Breast epithelium (tissue), 4 donors: Measurements from ENCODE around the gene OR6S1. TPM values are rescaled to one million over a fixed set of nuclear protein-coding genes. Genes with fewer than 3 reads are reported as not detected.
"Not testable (repeated sequence)": the region's sequence is repeated elsewhere in the genome, so short reads cannot be mapped to it uniquely, and the experiment has no call there.

Experiments
- DNase-seq, 2 donors: peaks; one replicate each; pipeline ENCODE4 v3.0.0-alpha.2; 2019; ENCODE audit warnings: low spot score in 2 of 2
- H3K27ac ChIP-seq, 2 donors: fragments of 200-600 bp; sonication (generic) in 1 of 2; one replicate each; pipeline ENCODE4 v1.5.1; 2016 to 2019; ENCODE audit warnings: mild to moderate bottlenecking in 1 of 2
- H3K27me3 ChIP-seq, 2 donors: fragments of 200-600 bp; sonication (generic) in 1 of 2; one replicate each; pipeline versions ENCODE4 v1.5.1 to v1.6.0; 2017 to 2019; ENCODE audit warnings: control low read depth in 1 of 2, mild to moderate bottlenecking in 1 of 2
- H3K36me3 ChIP-seq: fragments of 200-600 bp; one replicate; pipeline ENCODE4 v1.5.1; 2019
- H3K4me1 ChIP-seq, 2 donors: fragments of 200-600 bp; sonication (generic); one replicate each; pipeline ENCODE4 v1.5.1; 2016 to 2019; ENCODE audit warnings: control low read depth in 1 of 2
- H3K4me3 ChIP-seq, 3 donors: fragments of 200-600 bp; sonication (generic); 1 replicate in 2 of 3; 2 replicates in 1 of 3; pipeline ENCODE4 v1.5.1; 2016 to 2019; ENCODE audit warnings: mild to moderate bottlenecking in 3 of 3, moderate library complexity in 2 of 3
- H3K9me3 ChIP-seq, 2 donors: fragments of 200-600 bp; sonication (generic) in 1 of 2; one replicate each; pipeline ENCODE4 v1.5.1; 2016 to 2019; ENCODE audit warnings: control low read depth in 1 of 2
- CTCF ChIP-seq, 3 donors: fragments of 450-650 bp; IDR thresholded peaks; one replicate each; pipeline ENCODE4 v1.5.1; 2016 to 2017; ENCODE audit warnings: antibody characterized with exemption in 3 of 3, mild to moderate bottlenecking in 3 of 3, moderate library complexity in 3 of 3
- POLR2A ChIP-seq: fragments of 450-650 bp; IDR thresholded peaks from one replicate; pipeline ENCODE4 v1.6.1; 2016; ENCODE audit warnings: antibody characterized with exemption, mild to moderate bottlenecking, moderate library complexity
- POLR2AphosphoS5 ChIP-seq, 3 donors: sonication (generic); formaldehyde crosslinking; IDR thresholded peaks; one replicate each; pipeline ENCODE4 v1.6.1; 2017; ENCODE audit warnings: antibody characterized with exemption in 3 of 3
- intact Hi-C: fragments of 100-400 bp; cut with DNase I; formaldehyde crosslinking; loops from one replicate; pipeline ENCODE4 v1.15.1; 2023; ENCODE audit warnings: low total_unique reads
- total RNA-seq, 3 donors: library from RNA; depleted of rRNA; stranded (reverse); fragments of >200 nt; gene quantifications; one replicate each; pipeline ENCODE4 v1.1.0, GENCODE V29; 2016

Gene OR6S1
- total RNA-seq, 3 donors from 2014 or later: not detected

GRCh38 chr14:20601522-20601921 lies 40.0 kb downstream of the OR6S1 start:
- H3K4me1 ChIP-seq: no peaks in the 10 kb centered on the region
- intact Hi-C loops: loop anchor here (10.0 kb wide), 1 partner anchor 147 kb away; the partner anchor contains the start of genes APEX1 and OSGEP
- no peaks in the 10 kb centered on the region for H3K27me3 ChIP-seq
- H3K9me3 ChIP-seq: no peaks in the 10 kb centered on the region
- no peak for DNase-seq
- H3K4me3 ChIP-seq: no peak overlapping the region
- no peaks in the 10 kb centered on the region for H3K36me3 ChIP-seq
- no peak overlapping the region for H3K27ac ChIP-seq
- TF ChIP-seq POLR2AphosphoS5 (IDR thresholded peaks at IDR 0.05) (no peak), POLR2A (no peak), CTCF (IDR thresholded peaks at IDR 0.05) (no peak)

- TF ChIP-seq POLR2A (no peak), POLR2AphosphoS5 (IDR thresholded peaks at IDR 0.05) (no peak), CTCF (IDR thresholded peaks at IDR 0.05) (no peak)
- DNase-seq: no peak
- intact Hi-C loops: no loop called here
- no peak overlapping the region for H3K27ac ChIP-seq
- no peaks in the 10 kb centered on the region for H3K36me3 ChIP-seq
- no peaks in the 10 kb centered on the region for H3K4me1 ChIP-seq
- H3K9me3 ChIP-seq: no peaks in the 10 kb centered on the region
- no peaks in the 10 kb centered on the region for H3K27me3 ChIP-seq
- no peak overlapping the region for H3K4me3 ChIP-seq
Observed at GRCh38 chr14:20597108-20597507, 44.4 kb downstream of the OR6S1 start.

- H3K36me3 ChIP-seq, H3K4me1 ChIP-seq, H3K27me3 ChIP-seq, DNase-seq, H3K4me3 ChIP-seq, intact Hi-C loops, H3K27ac ChIP-seq, H3K9me3 ChIP-seq: not testable (repeated sequence)
Observed at GRCh38 chr14:20595726-20596125, 45.8 kb downstream of the OR6S1 start.

DNA sequence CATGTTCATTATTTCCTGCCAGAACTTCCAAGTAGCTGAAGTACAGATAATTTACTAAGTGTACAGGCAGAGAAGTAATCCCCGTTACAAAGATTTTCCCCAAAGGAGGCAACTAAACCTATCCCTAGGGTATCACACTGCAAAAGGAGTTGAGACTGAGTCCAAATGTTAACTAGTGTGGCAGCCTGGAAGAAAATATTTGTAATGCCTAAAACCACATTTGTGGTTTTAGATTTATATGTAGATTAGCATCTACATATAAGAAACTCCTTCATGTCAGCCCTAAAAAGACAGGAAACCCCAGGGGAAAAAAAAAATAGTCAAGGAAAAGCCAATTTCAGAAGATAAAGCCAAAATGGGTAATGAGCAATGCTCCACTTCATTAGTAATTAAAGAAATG lies 48.9 kb downstream of the OR6S1 start:
- intact Hi-C loops: no loop called here
- H3K4me3 ChIP-seq: no peak overlapping the region
- no peaks in the 10 kb centered on the region for H3K27me3 ChIP-seq
- no peak for DNase-seq
- no peak for TF ChIP-seq POLR2A
- no peak for TF ChIP-seq POLR2AphosphoS5 (IDR thresholded peaks at IDR 0.05)
- TF ChIP-seq CTCF (IDR thresholded peaks at IDR 0.05): no peak
- no peaks in the 10 kb centered on the region for H3K36me3 ChIP-seq
- no peak overlapping the region for H3K27ac ChIP-seq
- H3K4me1 ChIP-seq: no peaks in the 10 kb centered on the region
- H3K9me3 ChIP-seq: no peaks in the 10 kb centered on the region

- DNase-seq: no peak
- Histone ChIP-seq H3K9me3 (no peaks in the 10 kb centered on the region), H3K4me3 (no peak within 1 kb of the TSS), H3K4me1 (no peaks in the 10 kb centered on the region), H3K27me3 (no peaks in the 10 kb centered on the region), H3K36me3 (no peaks in the 10 kb centered on the region), H3K27ac (no peak within 1 kb of the TSS)
- TF ChIP-seq CTCF (IDR thresholded peaks at IDR 0.05) (no peak), POLR2A (no peak), POLR2AphosphoS5 (IDR thresholded peaks at IDR 0.05) (no peak)
- intact Hi-C loops: no loop called here
Observed at GRCh38 chr14:20591235-20591634, 50.3 kb downstream of the OR6S1 start, which contains the start of gene RNASE12. Gene RNASE12 (minus strand): TSS chr14:20591376. CDS start chr14:20590723, 653 bp downstream.

Other genes with a start within 250 kb of the OR6S1 start
- 10 to 100 TPM; 21.3 to 34.5 (median 27.2) TPM for gene TEP1, start 228.2 kb downstream of the OR6S1 start, total RNA-seq
- gene KLHL33, start 205.5 kb downstream of the OR6S1 start, total RNA-seq: under 1 TPM; 0.29 to 0.64 (median 0.33) TPM
- 10 to 100 TPM; 38.1 to 66.9 (median 57.5) TPM for gene OSGEP, start 186.9 kb downstream of the OR6S1 start, total RNA-seq
- 100 to 1,000 TPM; 129 to 165 (median 150) TPM for gene APEX1, start 186.5 kb downstream of the OR6S1 start, total RNA-seq
- 10 to 100 TPM; 23.6 to 34.1 (median 29.9) TPM for gene PIP4P1, start 180.3 kb downstream of the OR6S1 start, total RNA-seq
- 10 to 100 TPM; 26.4 to 60.0 (median 38.8) TPM for gene PNP, start 172.3 kb downstream of the OR6S1 start, total RNA-seq
- gene RNASE10, start 136.2 kb downstream of the OR6S1 start, total RNA-seq: not detected
- gene RNASE9, start 80.6 kb downstream of the OR6S1 start, total RNA-seq: not detected
- gene RNASE11, start 53.7 kb downstream of the OR6S1 start, total RNA-seq: not detected
- gene RNASE12, start 50.3 kb downstream of the OR6S1 start, total RNA-seq: not detected
- gene RNASE4, start 42.9 kb upstream of the OR6S1 start, total RNA-seq: 100 to 1,000 TPM; 165 to 367 (median 177) TPM
- 10 to 100 TPM; 49.2 to 59.8 (median 55.5) TPM for gene ANG, start 47.1 kb upstream of the OR6S1 start, total RNA-seq
- gene EDDM3A, start 104.2 kb upstream of the OR6S1 start, total RNA-seq: not detected
- gene EDDM3B, start 126.7 kb upstream of the OR6S1 start, total RNA-seq: 1 to 10 TPM in 1 of 3 donors, not detected in 2; 1.3 TPM
- gene RNASE6, start 139.6 kb upstream of the OR6S1 start, total RNA-seq: 10 to 100 TPM in 2 of 3 donors, 1 to 10 TPM in 1; 7.2 to 58.7 (median 16.7) TPM
- 1,000 to 10,000 TPM in 1 of 3 donors, 100 to 1,000 TPM in 2; 125 to 1,186 (median 303) TPM for gene RNASE1, start 161.2 kb upstream of the OR6S1 start, total RNA-seq
- gene RNASE3, start 249.7 kb upstream of the OR6S1 start, total RNA-seq: not detected